Naive B cell (primary cell): ENCODE measurements around the gene C16orf86. TPM values are rescaled to one million over a fixed set of nuclear protein-coding genes. Genes with fewer than 3 reads are reported as not detected.

Experiments used
- ATAC-seq, 2 donors: fragments of 150-1000 bp; cut with Tn5 transposase; 2 replicates each; pipeline ENCODE4 v1.10.0; 2021; ENCODE audit warnings: low read depth in 2 of 2, mild to moderate bottlenecking in 2 of 2, moderate library complexity in 2 of 2
- DNase-seq: peaks from one replicate; pipeline ENCODE4 v3.0.0; 2022
- H3K27ac Mint-ChIP-seq, 6 donors: one replicate each; pipeline ENCODE4 v1.8.0; 2020 to 2022; ENCODE audit warnings: mild to moderate bottlenecking in 6 of 6, mixed read lengths in 6 of 6, moderate library complexity in 5 of 6, inconsistent platforms in 2 of 6
- H3K27me3 Mint-ChIP-seq, 3 donors: one replicate each; pipeline ENCODE4 v1.8.0; 2021 to 2022; ENCODE audit warnings: mixed read lengths in 3 of 3, mild to moderate bottlenecking in 1 of 3
- H3K36me3 Mint-ChIP-seq, 2 donors: one replicate each; pipeline ENCODE4 v1.8.0; 2020 to 2022; ENCODE audit warnings: mixed read lengths in 2 of 2, inconsistent platforms in 1 of 2, mild to moderate bottlenecking in 1 of 2
- H3K4me1 Mint-ChIP-seq, 3 donors: one replicate each; pipeline ENCODE4 v1.8.0; 2020 to 2022; ENCODE audit warnings: mixed read lengths in 3 of 3, inconsistent platforms in 1 of 3, mild to moderate bottlenecking in 1 of 3, moderate library complexity in 1 of 3
- H3K4me3 Mint-ChIP-seq, 8 donors: one replicate each; pipeline ENCODE4 v1.8.0; 2020 to 2022; ENCODE audit warnings: mild to moderate bottlenecking in 8 of 8, mixed read lengths in 8 of 8, moderate library complexity in 8 of 8, inconsistent platforms in 2 of 8
- H3K9me3 Mint-ChIP-seq, 7 donors: one replicate each; pipeline ENCODE4 v1.8.0; 2020 to 2022; ENCODE audit warnings: mixed read lengths in 7 of 7, mild to moderate bottlenecking in 5 of 7, inconsistent platforms in 2 of 7, moderate library complexity in 1 of 7
- polyA plus RNA-seq, 6 donors: library from polyadenylated mRNA; unstranded; fragments of 300-500 nt; fragmentation: Illumina TruSeq; gene quantifications; one replicate each; pipeline ENCODE4 v1.2.3, GENCODE V29; 2021; ENCODE audit warnings: low read depth in 6 of 6

Gene C16orf86
- polyA plus RNA-seq, 6 donors from 2014 or later, result 10.3 to 12.5 (median 11.1) TPM

- DNase-seq, result no peak
- peaks cover 0 to 8% of the 10 kb centered on the region in 2 donors for H3K36me3 Mint-ChIP-seq
- peaks cover 22 to 34% (median 30%) of the 10 kb centered on the region in 3 donors for H3K4me1 Mint-ChIP-seq
- peak overlapping the region in 7 of 8 donors; percentile 5 to 100 (median 92) for H3K4me3 Mint-ChIP-seq
- H3K9me3 Mint-ChIP-seq, result no peaks in the 10 kb centered on the region
- ATAC-seq, result no peak
- no peak overlapping the region for H3K27ac Mint-ChIP-seq
- H3K27me3 Mint-ChIP-seq, result no peaks in the 10 kb centered on the region
Measured at GRCh38 chr16:67657751-67658518, 8.7 kb upstream of the C16orf86 start.

- ATAC-seq, result no peak
- Mint-ChIP-seq H3K9me3 (no peaks in the 10 kb centered on the region), H3K4me1 (peaks cover 24 to 41% (median 30%) of the 10 kb centered on the region in 3 donors), H3K36me3 (peaks cover 0 to 8% of the 10 kb centered on the region in 2 donors), H3K27ac (peak overlapping the region in 4 of 6 donors; percentile 54 to 98 (median 85)), H3K27me3 (no peaks in the 10 kb centered on the region), H3K4me3 (peak overlapping the region; percentile 92 to 100 (median 94))
- no peak for DNase-seq
Measured at GRCh38 chr16:67658849-67659674, 7.6 kb upstream of the C16orf86 start.

- peak within 1 kb of the TSS; percentile 92 to 100 (median 94) for H3K4me3 Mint-ChIP-seq
- DNase-seq (peak; percentile 94), ATAC-seq (peak; percentile 46 to 56)
- no peaks in the 10 kb centered on the region for H3K27me3 Mint-ChIP-seq
- peaks cover 0 to 8% of the 10 kb centered on the region in 2 donors for H3K36me3 Mint-ChIP-seq
- peak within 1 kb of the TSS; percentile 94 to 99 (median 98) for H3K27ac Mint-ChIP-seq
- H3K9me3 Mint-ChIP-seq, result no peaks in the 10 kb centered on the region
- H3K4me1 Mint-ChIP-seq, result peaks cover 32 to 49% (median 36%) of the 10 kb centered on the region in 3 donors
Measured at GRCh38 chr16:67659675-67660563, 6.7 kb upstream of the C16orf86 start, which contains the start of gene ACD. Gene ACD (minus strand): TSS chr16:67660260. CDS start chr16:67660220, 40 bp downstream.

- Mint-ChIP-seq H3K36me3 (peaks cover 0 to 3% of the 10 kb centered on the region in 2 donors), H3K4me3 (peak within 1 kb of the TSS; percentile 92 to 100 (median 94)), H3K9me3 (no peaks in the 10 kb centered on the region), H3K4me1 (peaks cover 32 to 51% (median 38%) of the 10 kb centered on the region in 3 donors), H3K27me3 (no peaks in the 10 kb centered on the region), H3K27ac (peak within 1 kb of the TSS; percentile 94 to 99 (median 98))
- peak; percentile 86 for ATAC-seq
- peak; percentile 97 for DNase-seq
Measured at GRCh38 chr16:67660564-67661028, 6.0 kb upstream of the C16orf86 start, which contains the start of gene PARD6A. Gene PARD6A (plus strand): TSS chr16:67660960. CDS start chr16:67661039, 79 bp downstream.

GRCh38 chr16:67661101-67661761 lies 5.4 kb upstream of the C16orf86 start:
- Mint-ChIP-seq H3K27me3 (no peaks in the 10 kb centered on the region), H3K27ac (peak overlapping the region; percentile 93 to 98 (median 96)), H3K36me3 (no peaks in the 10 kb centered on the region), H3K9me3 (no peaks in the 10 kb centered on the region), H3K4me1 (peaks cover 31 to 51% (median 42%) of the 10 kb centered on the region in 3 donors), H3K4me3 (peak overlapping the region; percentile 85 to 100 (median 92))
- no peak for DNase-seq
- no peak for ATAC-seq

- Mint-ChIP-seq H3K4me1 (peaks cover 36 to 60% (median 46%) of the 10 kb centered on the region in 3 donors), H3K27me3 (no peaks in the 10 kb centered on the region)
- no peak for DNase-seq
Measured at GRCh38 chr16:67661886-67662652, 4.5 kb upstream of the C16orf86 start.

GRCh38 chr16:67662653-67663010 lies 4.0 kb upstream of the C16orf86 start:
- Mint-ChIP-seq H3K36me3 (no peaks in the 10 kb centered on the region), H3K27me3 (no peaks in the 10 kb centered on the region), H3K27ac (no peak overlapping the region), H3K4me1 (peaks cover 38 to 65% (median 52%) of the 10 kb centered on the region in 3 donors), H3K9me3 (no peaks in the 10 kb centered on the region), H3K4me3 (peak overlapping the region in 2 of 8 donors; percentile 41 to 100)
- ATAC-seq (no peak), DNase-seq (no peak)

More at GRCh38 chr16:67661886-67662652, 4.5 kb upstream of the C16orf86 start:
- peak overlapping the region in 7 of 8 donors; percentile 85 to 100 (median 93) for H3K4me3 Mint-ChIP-seq
- no peak for ATAC-seq
- peak overlapping the region in 5 of 6 donors; percentile 38 to 98 (median 93) for H3K27ac Mint-ChIP-seq
- no peaks in the 10 kb centered on the region for H3K9me3 Mint-ChIP-seq
- H3K36me3 Mint-ChIP-seq, result no peaks in the 10 kb centered on the region

GRCh38 chr16:67663151-67663876 lies 3.3 kb upstream of the C16orf86 start:
- peak overlapping the region in 3 of 6 donors; percentile 9 to 77 (median 33) for H3K27ac Mint-ChIP-seq
- ATAC-seq, result no peak
- H3K9me3 Mint-ChIP-seq, result no peaks in the 10 kb centered on the region
- H3K4me1 Mint-ChIP-seq, result peaks cover 42 to 65% (median 53%) of the 10 kb centered on the region in 3 donors
- no peaks in the 10 kb centered on the region for H3K36me3 Mint-ChIP-seq
- DNase-seq, result no peak
- peak overlapping the region in 3 of 8 donors; percentile 20 to 100 (median 25) for H3K4me3 Mint-ChIP-seq
- no peaks in the 10 kb centered on the region for H3K27me3 Mint-ChIP-seq

GRCh38 chr16:67663877-67664222 lies 2.8 kb upstream of the C16orf86 start:
- Mint-ChIP-seq H3K36me3 (no peaks in the 10 kb centered on the region), H3K4me1 (peaks cover 45 to 65% (median 53%) of the 10 kb centered on the region in 3 donors), H3K27ac (peak overlapping the region in 3 of 6 donors; percentile 33 to 84 (median 77)), H3K27me3 (no peaks in the 10 kb centered on the region), H3K4me3 (peak overlapping the region in 3 of 8 donors; percentile 0 to 78 (median 25)), H3K9me3 (no peaks in the 10 kb centered on the region)
- DNase-seq, result no peak
- no peak for ATAC-seq

- peak overlapping the region in 4 of 6 donors; percentile 33 to 84 (median 80) for H3K27ac Mint-ChIP-seq
- no peak for DNase-seq
- H3K27me3 Mint-ChIP-seq, result no peaks in the 10 kb centered on the region
- ATAC-seq, result no peak
- peak overlapping the region in 5 of 8 donors; percentile 0 to 78 (median 34) for H3K4me3 Mint-ChIP-seq
- H3K36me3 Mint-ChIP-seq, result no peaks in the 10 kb centered on the region
- peaks cover 45 to 64% (median 53%) of the 10 kb centered on the region in 3 donors for H3K4me1 Mint-ChIP-seq
- H3K9me3 Mint-ChIP-seq, result no peaks in the 10 kb centered on the region
Measured at GRCh38 chr16:67664258-67664657, 2.4 kb upstream of the C16orf86 start.

- DNase-seq (no peak), ATAC-seq (no peak)
- Mint-ChIP-seq H3K4me3 (peak overlapping the region in 6 of 8 donors; percentile 43 to 88 (median 61)), H3K4me1 (peaks cover 46 to 62% (median 55%) of the 10 kb centered on the region in 3 donors), H3K36me3 (no peaks in the 10 kb centered on the region), H3K27me3 (no peaks in the 10 kb centered on the region), H3K27ac (peak overlapping the region in 3 of 6 donors; percentile 2 to 91 (median 77)), H3K9me3 (no peaks in the 10 kb centered on the region)
Measured at GRCh38 chr16:67664871-67665270, 1.7 kb upstream of the C16orf86 start.
